Measurements from ENCODE around the gene THAP3.
"Not testable (repeated sequence)": the region's sequence is repeated elsewhere in the genome, so short reads cannot be mapped to it uniquely, and the experiment has no call there.

The THAP3 gene

DNA sequence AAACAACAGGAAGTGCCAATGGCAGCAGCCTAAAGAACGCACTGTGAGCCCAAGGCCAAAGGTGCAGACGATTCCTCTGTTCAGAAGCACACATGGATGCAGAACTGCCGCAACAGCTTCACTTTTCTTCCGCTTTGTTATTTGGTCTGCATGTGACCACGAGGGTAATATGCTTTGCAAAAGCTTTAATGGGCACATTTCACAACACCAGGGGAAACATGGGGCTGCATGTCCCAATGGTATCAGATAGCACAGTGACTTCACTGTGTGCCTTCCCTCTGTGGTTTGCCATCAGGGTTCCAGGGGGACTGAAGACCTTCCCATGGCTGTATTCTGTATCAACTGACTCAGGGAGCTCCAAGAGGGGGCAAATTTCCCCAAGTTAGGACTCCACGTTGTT lies 28.3 kb downstream of the THAP3 start:
- no peak for DNase-seq (ENCODE audit: low read depth)
- TF ChIP-seq, protein P1, sequence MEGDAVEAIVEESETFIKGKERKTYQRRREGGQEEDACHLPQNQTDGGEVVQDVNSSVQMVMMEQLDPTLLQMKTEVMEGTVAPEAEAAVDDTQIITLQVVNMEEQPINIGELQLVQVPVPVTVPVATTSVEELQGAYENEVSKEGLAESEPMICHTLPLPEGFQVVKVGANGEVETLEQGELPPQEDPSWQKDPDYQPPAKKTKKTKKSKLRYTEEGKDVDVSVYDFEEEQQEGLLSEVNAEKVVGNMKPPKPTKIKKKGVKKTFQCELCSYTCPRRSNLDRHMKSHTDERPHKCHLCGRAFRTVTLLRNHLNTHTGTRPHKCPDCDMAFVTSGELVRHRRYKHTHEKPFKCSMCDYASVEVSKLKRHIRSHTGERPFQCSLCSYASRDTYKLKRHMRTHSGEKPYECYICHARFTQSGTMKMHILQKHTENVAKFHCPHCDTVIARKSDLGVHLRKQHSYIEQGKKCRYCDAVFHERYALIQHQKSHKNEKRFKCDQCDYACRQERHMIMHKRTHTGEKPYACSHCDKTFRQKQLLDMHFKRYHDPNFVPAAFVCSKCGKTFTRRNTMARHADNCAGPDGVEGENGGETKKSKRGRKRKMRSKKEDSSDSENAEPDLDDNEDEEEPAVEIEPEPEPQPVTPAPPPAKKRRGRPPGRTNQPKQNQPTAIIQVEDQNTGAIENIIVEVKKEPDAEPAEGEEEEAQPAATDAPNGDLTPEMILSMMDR (IDR thresholded peaks at IDR 0.05; ENCODE audit: control insufficient read depth, extremely low read depth, insufficient read depth), result no peak
- no peak overlapping the region for H3K4me3 ChIP-seq (ENCODE audit: low read depth, low read length)

DNA sequence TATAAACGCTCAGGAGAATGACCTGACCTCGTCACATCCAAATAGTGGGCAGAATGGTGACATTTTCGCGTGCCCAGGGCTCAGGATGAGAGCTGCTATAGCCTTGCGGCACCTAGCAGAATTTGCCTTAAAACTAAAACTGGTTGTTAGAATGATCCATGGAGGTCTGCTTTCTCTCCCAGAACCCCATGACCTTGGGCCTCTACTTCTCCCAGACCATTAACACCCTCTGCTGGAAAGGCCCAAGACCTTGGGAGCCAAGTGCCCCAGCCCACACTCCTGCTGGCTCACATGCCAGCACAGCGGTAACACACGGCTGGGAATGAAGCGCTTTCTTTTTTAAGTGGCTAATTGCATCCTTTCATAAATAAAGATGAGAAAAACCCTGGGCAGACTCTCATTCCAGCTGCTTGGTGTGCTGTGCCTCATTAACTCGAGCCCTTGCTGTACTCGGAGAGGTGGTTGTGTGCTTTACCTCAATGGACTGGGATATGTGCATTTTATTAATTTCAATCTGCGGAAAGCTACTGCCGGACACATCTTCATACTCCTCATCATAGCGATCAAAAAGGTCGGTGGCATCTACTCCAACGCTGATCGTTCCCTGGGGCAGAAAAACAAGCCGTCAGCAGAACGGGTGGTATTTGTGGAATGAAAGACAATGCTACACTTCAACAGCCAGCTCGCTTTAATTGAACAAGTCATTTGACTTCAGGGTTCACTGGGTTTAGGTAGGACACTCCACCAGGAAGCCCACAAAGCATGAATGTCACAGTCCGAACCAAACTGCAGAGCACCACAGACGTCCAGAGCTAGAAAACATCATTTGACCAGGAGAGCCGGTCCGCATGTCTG lies 29.0 kb downstream of the THAP3 start:
- no peak for DNase-seq (ENCODE audit: low read depth)
- H3K4me3 ChIP-seq (ENCODE audit: low read depth, low read length), result no peak overlapping the region
- TF ChIP-seq, protein P1 (IDR thresholded peaks at IDR 0.05; ENCODE audit: control insufficient read depth, extremely low read depth, insufficient read depth), result no peak

DNA sequence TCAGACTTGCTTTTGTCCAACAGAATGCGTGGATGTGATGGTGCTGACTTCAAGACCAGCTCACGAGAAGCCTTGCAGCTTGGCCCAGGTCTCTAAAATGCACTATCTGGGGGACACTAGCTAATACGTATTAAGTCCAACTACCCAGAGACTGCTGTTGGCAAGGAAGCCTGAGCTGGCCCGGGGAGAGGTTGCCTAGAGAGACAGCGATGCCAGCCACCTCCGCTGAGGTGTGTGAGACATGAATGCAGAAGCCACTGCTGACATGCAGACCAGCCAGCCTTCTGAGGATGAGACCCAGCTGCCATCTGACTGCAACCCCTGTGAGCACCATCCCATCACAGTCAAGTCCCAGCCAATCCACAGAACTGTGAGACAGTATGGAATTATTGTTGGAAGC lies 32.5 kb downstream of the THAP3 start:
- no peak for DNase-seq (ENCODE audit: low read depth)
- TF ChIP-seq, protein P1 (IDR thresholded peaks at IDR 0.05; ENCODE audit: control insufficient read depth, extremely low read depth, insufficient read depth), result no peak
- no peak overlapping the region for H3K4me3 ChIP-seq (ENCODE audit: low read depth, low read length)

DNA sequence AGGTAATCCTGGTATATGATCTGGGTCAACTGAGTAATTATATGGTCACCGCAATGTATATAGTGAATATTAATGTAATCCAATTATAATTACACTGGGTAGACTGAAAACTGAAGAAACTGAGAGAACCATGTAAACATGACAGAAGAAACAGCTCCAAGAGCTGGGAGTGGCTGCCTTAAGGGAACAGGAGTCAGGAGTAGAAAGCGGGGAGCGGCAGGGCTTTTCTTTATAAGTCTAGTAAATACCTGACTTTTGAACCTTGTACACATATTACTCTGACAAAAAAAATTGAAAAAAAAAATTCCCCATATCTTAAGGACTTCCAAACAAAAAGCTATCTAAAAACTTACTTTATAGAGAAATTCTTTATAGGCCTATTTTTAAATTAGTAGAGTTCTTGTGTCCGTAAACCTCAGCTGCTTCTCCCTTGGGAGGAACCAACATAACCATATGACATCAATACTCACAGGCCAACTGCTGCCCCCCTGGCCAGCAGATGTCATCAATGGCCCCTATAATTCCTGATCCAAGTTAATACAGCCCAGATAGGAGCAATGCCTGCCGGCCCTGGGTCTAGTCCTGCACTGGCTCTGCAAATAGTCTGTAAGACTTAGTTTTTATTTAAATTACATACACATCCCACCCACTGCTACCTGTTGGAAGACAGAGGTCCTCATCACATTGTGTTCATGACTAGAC lies 33.8 kb downstream of the THAP3 start:
- no peak overlapping the region for H3K4me3 ChIP-seq (ENCODE audit: low read depth, low read length)
- DNase-seq (ENCODE audit: low read depth), result no peak
- TF ChIP-seq, protein P1 (IDR thresholded peaks at IDR 0.05; ENCODE audit: control insufficient read depth, extremely low read depth, insufficient read depth), result no peak

DNA sequence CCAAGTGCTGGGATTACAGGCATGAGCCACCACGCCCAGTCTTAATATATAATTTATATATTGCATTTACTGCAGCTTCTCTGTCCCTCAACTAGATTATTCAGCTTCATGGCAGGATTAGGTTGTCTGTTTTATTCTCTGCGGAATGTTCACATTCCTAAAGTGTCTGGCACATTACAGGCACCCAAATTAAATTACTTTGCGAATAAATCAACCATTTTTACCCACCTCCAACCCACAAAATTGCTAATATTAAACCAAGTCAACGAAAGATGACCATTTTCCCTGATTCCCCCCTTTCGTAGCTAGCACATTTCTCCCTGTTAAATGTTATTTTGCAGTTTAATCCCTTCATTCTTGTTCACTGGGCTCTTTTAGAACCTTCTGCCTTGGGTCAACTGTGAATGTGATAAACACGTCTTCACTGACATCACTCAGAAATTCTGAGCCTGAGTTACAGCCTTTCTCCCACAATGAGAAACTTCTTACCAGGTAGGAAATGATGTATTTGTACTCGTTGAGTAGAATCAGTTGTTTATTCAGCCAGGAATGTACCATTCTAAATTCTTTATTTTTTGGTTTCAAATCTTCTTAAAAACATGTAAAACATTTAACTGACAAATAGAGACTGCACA lies 35.9 kb downstream of the THAP3 start:
- TF ChIP-seq, protein P1 (IDR thresholded peaks at IDR 0.05; ENCODE audit: control insufficient read depth, extremely low read depth, insufficient read depth), result no peak
- H3K4me3 ChIP-seq (ENCODE audit: low read depth, low read length), result no peak overlapping the region
- DNase-seq (ENCODE audit: low read depth), result no peak

DNA sequence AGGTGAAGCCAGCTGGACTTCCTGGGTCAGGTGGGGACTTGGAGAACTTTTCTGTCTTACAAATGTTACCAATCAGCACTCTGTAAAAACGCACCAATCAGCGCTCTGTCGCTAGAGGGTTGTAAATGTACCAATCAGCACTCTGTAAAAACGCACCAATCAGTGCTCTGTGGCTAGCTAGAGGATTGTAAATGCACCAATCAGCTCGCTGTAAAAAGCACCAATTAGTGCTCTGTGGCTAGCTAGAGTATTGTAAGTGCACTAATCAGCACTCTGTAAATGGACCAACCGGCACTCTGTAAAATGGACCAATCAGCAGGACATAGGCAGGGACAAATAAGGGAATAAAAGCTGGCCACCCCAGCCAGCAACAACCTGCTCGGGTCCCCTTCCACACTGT lies 37.8 kb downstream of the THAP3 start:
- H3K4me3 ChIP-seq (ENCODE audit: low read depth, low read length); DNase-seq (ENCODE audit: low read depth): not testable (repeated sequence)

DNA sequence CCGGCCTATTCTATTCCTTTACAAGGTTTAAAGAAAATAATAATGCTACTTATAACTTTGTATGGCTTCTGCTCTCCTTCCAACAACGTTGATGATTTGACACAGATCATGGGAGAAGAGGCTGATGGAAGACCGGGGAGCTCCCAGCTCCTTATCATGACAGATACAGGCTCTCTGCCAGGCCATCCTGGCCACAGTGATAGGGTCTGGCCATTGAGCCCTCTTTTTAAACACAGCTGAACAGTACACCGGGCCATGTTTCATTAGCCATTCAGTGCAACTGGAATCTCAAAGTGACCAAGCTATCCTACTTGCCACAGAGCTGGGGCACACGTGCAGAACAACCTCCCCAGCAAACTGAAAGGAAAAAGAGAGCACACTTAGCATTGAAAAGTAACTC lies 42.0 kb downstream of the THAP3 start:
- TF ChIP-seq, protein P1 (IDR thresholded peaks at IDR 0.05; ENCODE audit: control insufficient read depth, extremely low read depth, insufficient read depth), result no peak
- no peak for DNase-seq (ENCODE audit: low read depth)
- H3K4me3 ChIP-seq (ENCODE audit: low read depth, low read length), result no peak overlapping the region

Measured in LNCaP clone FGC (cell line).